GM12878 (cell line): ENCODE data around the gene HELZ. TPM values are rescaled to one million over a fixed set of nuclear protein-coding genes. Genes with fewer than 3 reads are reported as not detected.

Experiments
- ATAC-seq: fragments of 200-7000 bp; cut with Tn5 transposase; 3 replicates; pipeline ENCODE4 v1.9.1; 2020; ENCODE audit warnings: mild to moderate bottlenecking, moderate library complexity
- BruUV-seq: library from RNA; stranded (reverse); fragments of 400-500 nt; replicated peaks from 2 replicates; lab custom pipeline; 2021; lab: Mats Ljungman, UMichigan
- CTCF ChIA-PET: fragments of 300-600 bp; sonication (Branson Sonifier 250); formaldehyde crosslinking; extraction: SDS; loops from one replicate; lab custom pipeline; 2021; ENCODE audit warnings: inconsistent platforms; lab: Yijun Ruan, JAX
- POLR2A ChIA-PET: fragments of 350-600 bp; formaldehyde crosslinking; extraction: SDS; loops from one replicate; lab custom pipeline; 2021; ENCODE audit warnings: inconsistent platforms; lab: Charles Lee
- RAD21 ChIA-PET: fragments of 300-600 bp; sonication (Branson Sonifier 250); formaldehyde crosslinking; loops from one replicate; lab custom pipeline; 2023; ENCODE audit warnings: antibody characterized with exemption; ENCODE audit not compliant: unreplicated experiment; lab: Charles Lee
- SMC1A ChIA-PET: fragments of 300-600 bp; sonication (Branson Sonifier 250); formaldehyde crosslinking; loops from one replicate; lab custom pipeline; 2023; ENCODE audit not compliant: unreplicated experiment, uncharacterized antibody; lab: Charles Lee
- DNase-seq: peaks from one replicate; pipeline ENCODE4 v3.0.0-alpha.2; 2011; ENCODE audit warnings: low read depth, low spot score
- FAIRE-seq: peaks from 3 replicates; lab custom pipeline; 2011; peaks lifted over from hg19 to GRCh38; lab: Jason Lieb, UNC
- H2AFZ ChIP-seq: 2 replicates; pipeline ENCODE4 v1.6.0; 2011; ENCODE audit warnings: low read depth, low read length, control low read depth; ENCODE audit not compliant: control insufficient read depth
- H3K27ac ChIP-seq: 2 replicates; pipeline ENCODE4 v1.5.1; 2011; ENCODE audit warnings: control low read depth; ENCODE audit not compliant: control insufficient read depth, insufficient read depth
- H3K27me3 ChIP-seq, 2 experiments: replicated peaks in 1 of 2; 2 replicates each; pipeline versions ENCODE4 v1.6.0 to v1.6.1; 2011; ENCODE audit warnings: low read length in 1 of 2; ENCODE audit not compliant: control insufficient read depth in 2 of 2, insufficient read depth in 2 of 2
- H3K36me3 ChIP-seq, 2 experiments: 2 replicates each; pipeline ENCODE4 v1.5.1; 2011; ENCODE audit warnings: low read length in 1 of 2; ENCODE audit not compliant: control insufficient read depth in 2 of 2, insufficient read depth in 2 of 2
- H3K4me1 ChIP-seq: 2 replicates; pipeline ENCODE4 v1.6.1; 2011; ENCODE audit warnings: mild to moderate bottlenecking, low read length, moderate library complexity, mixed read lengths; ENCODE audit not compliant: control insufficient read depth, insufficient read depth
- H3K4me2 ChIP-seq: 2 replicates; pipeline ENCODE4 v1.6.0; 2011; ENCODE audit warnings: control low read depth; ENCODE audit not compliant: control insufficient read depth, insufficient read depth
- H3K4me3 ChIP-seq: fragments of 200-600 bp; sonication (generic); 2 replicates; pipeline ENCODE4 v1.5.1; 2016
- H3K79me2 ChIP-seq: 2 replicates; pipeline ENCODE4 v1.6.0; 2011; ENCODE audit warnings: low read length; ENCODE audit not compliant: control insufficient read depth, insufficient read depth
- H3K9ac ChIP-seq: 2 replicates; pipeline ENCODE4 v1.8.0; 2011; ENCODE audit warnings: low read length, control low read depth, mixed read lengths; ENCODE audit not compliant: control insufficient read depth, insufficient read depth
- H3K9me3 ChIP-seq: replicated peaks from 3 replicates; pipeline ENCODE4 v1.5.1; 2011; ENCODE audit warnings: mild to moderate bottlenecking, low read length; ENCODE audit not compliant: control insufficient read depth, insufficient read depth
- H4K20me1 ChIP-seq: 2 replicates; pipeline ENCODE4 v1.6.0; 2011; ENCODE audit not compliant: control insufficient read depth, insufficient read depth
- E4F1 ChIP-seq: fragments of 450-650 bp; IDR thresholded peaks from 2 replicates; pipeline ENCODE4 v1.6.1; 2018; ENCODE audit warnings: borderline replicate concordance, mild to moderate bottlenecking; ENCODE audit not compliant: partially characterized antibody
- HDGF ChIP-seq: fragments of 450-650 bp; IDR thresholded peaks from 2 replicates; pipeline ENCODE4 v1.6.1; 2016; ENCODE audit warnings: antibody characterized with exemption
- JUNB ChIP-seq: IDR thresholded peaks from 2 replicates; pipeline ENCODE4 v1.6.1; 2016; ENCODE audit warnings: antibody characterized with exemption, mild to moderate bottlenecking
- KAT2A ChIP-seq: conservative IDR thresholded peaks from 2 replicates; pipeline ENCODE4 v1.6.1; 2011; ENCODE audit warnings: low read depth, low read length; ENCODE audit not compliant: control insufficient read depth
- NFIC ChIP-seq: IDR thresholded peaks from 2 replicates; pipeline ENCODE4 v1.6.1; 2012; ENCODE audit warnings: low read depth, mild to moderate bottlenecking, inconsistent platforms, low read length, moderate library complexity
- PAX8 ChIP-seq: fragments of 450-650 bp; IDR thresholded peaks from 2 replicates; pipeline ENCODE4 v1.6.1; 2017; ENCODE audit warnings: mild to moderate bottlenecking, moderate library complexity
- RBBP5 ChIP-seq: fragments of 200-600 bp; sonication (generic); conservative IDR thresholded peaks from 2 replicates; pipeline ENCODE4 v1.6.1; 2016
- SMAD5 ChIP-seq: IDR thresholded peaks from 2 replicates; pipeline ENCODE4 v1.6.1; 2016; ENCODE audit warnings: antibody characterized with exemption, low read depth
- TCF3 ChIP-seq: IDR thresholded peaks from 2 replicates; pipeline ENCODE4 v1.6.1; 2012; ENCODE audit warnings: low read depth, mild to moderate bottlenecking, low read length, borderline replicate concordance; ENCODE audit not compliant: insufficient read depth
- ZNF274 ChIP-seq: IDR thresholded peaks from one replicate; pipeline ENCODE4 v1.8.0; 2011; ENCODE audit not compliant: insufficient read length, insufficient read depth
- WGBS: methylation state at CpG from one replicate; pipeline ENCODE4 v1.1.6; 2016; ENCODE audit warnings: low lambda C conversion rate; ENCODE audit not compliant: insufficient replicate concordance, insufficient coverage; ENCODE audit errors: missing lambda C conversion rate; 5-methylcytosine and 5-hydroxymethylcytosine counted together
- in situ Hi-C: fragments of 300-500 bp; cut with MboI; formaldehyde crosslinking; loops from 9 replicates; pipeline ENCODE4 v1.14.3; 2018; ENCODE audit warnings: mixed read lengths
- intact Hi-C: fragments of 100-400 bp; cut with micrococcal nuclease; formaldehyde crosslinking; loops from one replicate; pipeline ENCODE4 v1.14.2; 2022; ENCODE audit not compliant: unreplicated experiment
- polyA plus RNA-seq, 11 experiments: library from polyadenylated mRNA; depleted of rRNA in 4 of 11; unstranded in 6 of 11; stranded (reverse) in 5 of 11; fragments of >200 nt; fragmentation: Nextera tagmentation in 4 of 11; fragmentation: Illumina TruSeq in 1 of 11; extraction: Ambion mirVana in 4 of 11; extraction: Trizol in 1 of 11; gene quantifications; 1 replicate in 1 of 11; 2 replicates in 10 of 11; pipeline versions ENCODE4 v1.2.1 to v1.2.3, GENCODE V29; 2011 to 2016; ENCODE audit warnings: inconsistent platforms in 2 of 11, missing spikeins in 2 of 11, low read depth in 1 of 11
- total RNA-seq, 4 experiments: library from RNA; depleted of rRNA in 3 of 4; stranded (reverse); fragments of >200 nt in 3 of 4; fragmentation: Illumina TruSeq in 1 of 4; extraction: Trizol in 1 of 4; gene quantifications; 2 replicates each; pipeline versions ENCODE4 v1.2.1 to v1.2.3, GENCODE V29; 2013 to 2021
- TF ChIP-seq, protein P1 (sequence below): IDR thresholded peaks from 2 replicates; pipeline ENCODE4 v1.6.1; 2011; ENCODE audit warnings: borderline replicate concordance, low read depth, mild to moderate bottlenecking, moderate library complexity, low read length; ENCODE audit not compliant: insufficient read depth, poor library complexity, severe bottlenecking
- TF ChIP-seq, protein P2 (sequence below): IDR thresholded peaks from 2 replicates; pipeline ENCODE4 v1.6.1; 2011; ENCODE audit warnings: low read depth, mild to moderate bottlenecking, low read length, moderate library complexity, borderline replicate concordance; ENCODE audit errors: extremely low read depth
- TF ChIP-seq, protein P3 (sequence below): fragments of 450-650 bp; IDR thresholded peaks from 2 replicates; pipeline ENCODE4 v1.6.1; 2017; ENCODE audit warnings: mild to moderate bottlenecking, low read depth, inconsistent platforms; ENCODE audit not compliant: poor library complexity, severe bottlenecking

HELZ gene
- total and polyA plus RNA-seq, 10 of the 15 experiments (the other 5 are each of a cell fraction or from before 2014, with no cell fraction given): 1.5 to 36.8 (median 19.1) TPM

GRCh38 chr17:67054608-67055007 lies 190.4 kb downstream of the HELZ start:
- ChIA-PET POLR2A (no interaction called here), CTCF (no interaction called here), RAD21 (no interaction called here), SMC1A (no interaction called here)
- Histone ChIP-seq H4K20me1 (no peaks in the 10 kb centered on the region), H3K79me2 (no peaks in the 10 kb centered on the region), H2AFZ (no peak overlapping the region), H3K27me3 (no peaks in the 10 kb centered on the region), H3K36me3 (no peaks in the 10 kb centered on the region), H3K9me3 (no peaks in the 10 kb centered on the region), H3K9ac (no peak overlapping the region), H3K27ac (no peak overlapping the region), H3K4me2 (no peak overlapping the region), H3K4me1 (peaks cover 7% of the 10 kb centered on the region), H3K4me3 (no peak overlapping the region)
- TF ChIP-seq PAX8: no peak
- TF ChIP-seq, protein P1, sequence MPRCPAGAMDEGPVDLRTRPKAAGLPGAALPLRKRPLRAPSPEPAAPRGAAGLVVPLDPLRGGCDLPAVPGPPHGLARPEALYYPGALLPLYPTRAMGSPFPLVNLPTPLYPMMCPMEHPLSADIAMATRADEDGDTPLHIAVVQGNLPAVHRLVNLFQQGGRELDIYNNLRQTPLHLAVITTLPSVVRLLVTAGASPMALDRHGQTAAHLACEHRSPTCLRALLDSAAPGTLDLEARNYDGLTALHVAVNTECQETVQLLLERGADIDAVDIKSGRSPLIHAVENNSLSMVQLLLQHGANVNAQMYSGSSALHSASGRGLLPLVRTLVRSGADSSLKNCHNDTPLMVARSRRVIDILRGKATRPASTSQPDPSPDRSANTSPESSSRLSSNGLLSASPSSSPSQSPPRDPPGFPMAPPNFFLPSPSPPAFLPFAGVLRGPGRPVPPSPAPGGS: peak; percentile 99
- TF ChIP-seq TCF3: peak; percentile 42; the same call in 1 of the 2 replicates
- no peak for TF ChIP-seq JUNB
- no peak for TF ChIP-seq KAT2A
- TF ChIP-seq, protein P2, sequence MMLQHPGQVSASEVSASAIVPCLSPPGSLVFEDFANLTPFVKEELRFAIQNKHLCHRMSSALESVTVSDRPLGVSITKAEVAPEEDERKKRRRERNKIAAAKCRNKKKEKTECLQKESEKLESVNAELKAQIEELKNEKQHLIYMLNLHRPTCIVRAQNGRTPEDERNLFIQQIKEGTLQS: no peak
- peak; percentile 60; the same call in 1 of the 2 replicates for TF ChIP-seq NFIC
- TF ChIP-seq ZNF274: no peak
- no peak for TF ChIP-seq E4F1
- TF ChIP-seq SMAD5: no peak
- TF ChIP-seq RBBP5: no peak
- TF ChIP-seq, protein P3, sequence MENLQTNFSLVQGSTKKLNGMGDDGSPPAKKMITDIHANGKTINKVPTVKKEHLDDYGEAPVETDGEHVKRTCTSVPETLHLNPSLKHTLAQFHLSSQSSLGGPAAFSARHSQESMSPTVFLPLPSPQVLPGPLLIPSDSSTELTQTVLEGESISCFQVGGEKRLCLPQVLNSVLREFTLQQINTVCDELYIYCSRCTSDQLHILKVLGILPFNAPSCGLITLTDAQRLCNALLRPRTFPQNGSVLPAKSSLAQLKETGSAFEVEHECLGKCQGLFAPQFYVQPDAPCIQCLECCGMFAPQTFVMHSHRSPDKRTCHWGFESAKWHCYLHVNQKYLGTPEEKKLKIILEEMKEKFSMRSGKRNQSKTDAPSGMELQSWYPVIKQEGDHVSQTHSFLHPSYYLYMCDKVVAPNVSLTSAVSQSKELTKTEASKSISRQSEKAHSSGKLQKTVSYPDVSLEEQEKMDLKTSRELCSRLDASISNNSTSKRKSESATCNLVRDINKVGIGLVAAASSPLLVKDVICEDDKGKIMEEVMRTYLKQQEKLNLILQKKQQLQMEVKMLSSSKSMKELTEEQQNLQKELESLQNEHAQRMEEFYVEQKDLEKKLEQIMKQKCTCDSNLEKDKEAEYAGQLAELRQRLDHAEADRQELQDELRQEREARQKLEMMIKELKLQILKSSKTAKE: no peak
- TF ChIP-seq HDGF: peak; percentile 49; the same call in 1 of the 2 replicates
- in situ Hi-C loops (no loop called here), intact Hi-C loops (no loop called here)
- 54% methylated on average over 5 of the region's 5 CpGs for WGBS
- ATAC-seq (no peak), FAIRE-seq (no peak), DNase-seq (no peak)
- BruUV-seq: no TSS peak
